Measurements from ENCODE around the gene ZCCHC4.
"Not testable (repeated sequence)": the region's sequence is repeated elsewhere in the genome, so short reads cannot be mapped to it uniquely, and the experiment has no call there.

The ZCCHC4 gene

DNA sequence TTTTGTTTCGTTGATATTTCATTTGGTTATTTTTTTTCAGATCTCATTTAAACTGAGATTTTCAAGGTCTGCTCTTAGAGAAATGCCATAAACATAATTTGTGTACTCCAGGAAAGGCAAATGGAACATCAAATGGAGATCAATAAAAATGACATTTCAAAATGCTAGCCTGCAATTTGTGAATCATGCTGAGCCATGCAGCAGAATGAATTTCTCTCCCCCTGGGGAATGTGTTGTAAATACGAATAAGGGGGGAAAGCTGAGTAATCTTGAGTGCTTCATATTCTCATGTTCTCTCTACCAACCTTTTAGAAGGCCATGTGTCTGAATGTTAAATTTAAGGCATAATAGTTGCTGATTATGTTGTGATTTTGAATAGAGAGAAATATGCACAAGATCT is 7.8 kb downstream of the ZCCHC4 start:
- no peak for DNase-seq (ENCODE audit: low read depth in 2 of 3, low spot score in 1 of 3)

DNA sequence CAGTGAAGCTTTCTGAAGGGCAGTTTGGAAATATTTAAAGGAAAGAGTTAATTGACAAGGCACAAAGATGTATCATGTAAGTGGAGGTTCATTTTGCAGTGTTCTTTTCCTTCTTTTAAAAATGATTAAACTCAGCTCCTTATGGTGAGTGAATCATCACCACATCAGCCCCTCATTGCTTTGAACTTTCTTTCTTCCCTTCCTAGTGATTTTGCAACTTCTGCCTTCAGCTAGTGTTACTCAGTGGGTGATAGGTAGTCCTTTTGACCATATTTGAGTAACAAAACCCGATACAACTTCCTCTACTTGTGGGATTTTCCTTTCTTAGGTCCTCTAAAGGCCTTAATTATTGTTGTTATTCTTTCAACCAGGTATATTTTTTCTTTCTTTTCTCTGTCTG is 8.2 kb downstream of the ZCCHC4 start:
- DNase-seq (ENCODE audit: low read depth in 2 of 3, low spot score in 1 of 3), result no peak

DNA sequence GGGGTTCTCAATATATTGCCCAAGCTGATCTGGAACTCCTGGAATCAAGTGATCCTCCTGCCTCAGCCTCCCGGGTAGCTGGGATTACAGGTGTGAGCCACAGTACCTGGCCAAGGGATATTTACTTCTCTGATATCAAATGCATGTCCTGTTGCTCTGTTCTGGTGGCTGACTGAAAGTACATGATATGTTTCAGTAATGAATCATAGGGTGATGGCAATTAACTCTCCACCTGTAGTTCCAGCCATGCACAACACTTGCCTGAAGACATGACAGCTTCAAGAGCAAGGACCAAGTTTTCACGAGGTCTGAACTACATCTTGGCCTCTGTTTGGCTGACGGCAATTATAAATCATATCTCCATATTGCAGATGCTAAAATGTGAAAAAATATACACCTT is 9.1 kb downstream of the ZCCHC4 start:
- no peak for DNase-seq (ENCODE audit: low read depth in 2 of 3, low spot score in 1 of 3)

DNA sequence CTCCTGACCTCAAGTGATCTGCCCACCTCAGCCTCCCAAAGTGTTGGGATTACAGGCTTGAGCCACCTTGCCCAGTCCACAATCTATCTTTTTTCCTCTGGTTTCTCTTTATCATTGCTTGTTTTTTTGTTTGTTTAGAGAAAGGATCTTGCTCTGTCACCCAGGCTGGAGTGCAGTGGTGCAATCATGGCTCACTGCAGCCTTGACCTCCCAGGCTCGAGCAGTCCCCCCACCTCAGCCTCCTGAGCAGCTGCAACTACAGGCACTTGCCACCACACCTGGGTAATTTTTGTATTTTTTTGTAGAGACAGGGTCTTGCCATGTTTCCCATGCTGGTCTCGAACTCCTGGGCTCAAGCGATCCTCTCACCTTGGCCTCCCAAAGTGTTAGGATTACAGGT is 15.9 kb downstream of the ZCCHC4 start:
- not testable (repeated sequence) for DNase-seq (ENCODE audit: low read depth in 2 of 3, low spot score in 1 of 3)

DNA sequence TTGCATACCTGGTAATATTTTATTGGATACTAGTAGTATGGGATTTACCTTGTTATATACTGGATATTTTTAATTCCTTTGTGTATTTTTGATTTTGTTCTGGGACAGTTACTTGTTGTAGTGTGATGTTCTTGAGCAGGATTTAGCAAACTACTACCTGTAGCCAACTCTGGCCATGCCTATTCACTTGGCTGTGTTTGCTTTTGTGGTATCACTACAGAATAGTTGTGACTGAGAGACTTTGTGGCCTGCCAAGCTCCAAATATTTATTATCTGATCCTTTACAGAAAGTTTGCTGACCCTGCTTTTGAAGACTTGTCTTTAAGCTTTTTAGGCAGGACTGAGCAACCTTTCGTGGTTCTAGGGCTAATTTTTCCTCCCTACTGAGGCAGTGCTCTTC is 17.8 kb downstream of the ZCCHC4 start:
- DNase-seq (ENCODE audit: low read depth in 2 of 3, low spot score in 1 of 3), result no peak

DNA sequence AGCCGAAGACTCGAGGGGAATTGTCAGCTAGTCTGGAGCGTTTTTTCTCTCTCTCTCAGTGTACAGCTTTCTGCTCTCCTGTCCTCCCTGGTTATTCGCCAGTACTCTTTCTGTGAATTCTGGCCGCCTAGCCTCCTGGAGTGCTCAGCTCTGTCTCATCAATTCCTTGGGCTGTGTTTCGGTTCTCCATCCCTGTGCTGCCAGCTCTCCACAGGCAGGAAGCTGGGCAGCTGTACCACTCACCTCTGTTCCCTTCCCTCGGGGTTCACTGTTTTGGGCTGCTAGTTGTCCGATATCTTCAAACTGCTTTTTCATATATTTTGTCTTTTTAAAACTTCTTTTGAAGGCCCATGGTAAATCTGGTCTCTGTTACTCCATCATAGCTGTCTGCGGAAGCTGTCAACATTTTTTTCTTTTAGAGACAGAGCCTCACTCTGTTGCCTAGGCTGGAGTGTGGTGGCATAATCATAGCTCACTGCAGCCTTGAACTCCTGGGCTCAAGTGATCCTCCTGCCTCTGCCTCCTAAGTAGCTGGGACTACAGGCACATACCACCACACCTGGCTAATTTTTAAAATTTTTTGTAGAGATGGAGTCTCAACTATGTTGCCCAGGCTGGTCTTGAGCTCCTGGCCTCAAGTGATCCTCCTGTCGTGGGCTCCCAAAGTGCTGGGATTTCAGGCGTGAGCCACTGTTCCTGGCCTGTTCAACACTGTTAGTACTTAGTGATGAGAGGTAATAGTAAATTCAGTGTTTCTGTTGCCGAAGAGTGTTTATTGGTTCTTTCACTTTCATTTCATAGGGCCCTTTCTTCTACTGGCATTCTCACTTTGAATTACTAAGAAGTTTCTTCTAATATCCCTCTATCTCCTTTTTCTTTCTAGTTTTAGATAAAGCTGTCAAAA is 18.6 kb downstream of the ZCCHC4 start:
- no peak for DNase-seq (ENCODE audit: low read depth in 2 of 3, low spot score in 1 of 3)

DNA sequence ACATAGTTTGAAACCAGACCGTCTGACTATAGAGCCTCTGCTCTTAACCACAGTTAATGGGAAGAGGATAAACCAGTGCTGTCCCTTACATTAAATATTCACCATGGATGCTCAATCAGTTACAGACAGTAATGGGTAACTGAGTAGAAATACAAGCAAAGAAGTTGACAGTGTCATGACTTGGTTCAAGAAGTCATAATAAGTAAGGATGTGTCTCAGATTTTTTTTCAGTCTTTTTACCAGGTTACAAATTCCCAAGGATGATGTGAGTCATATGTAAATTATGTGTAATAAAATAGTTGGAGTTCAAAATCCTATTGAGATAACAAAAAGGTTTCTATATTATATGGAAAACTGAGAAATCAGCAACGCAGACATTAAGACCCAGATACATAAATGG is 31.1 kb downstream of the ZCCHC4 start:
- no peak for DNase-seq (ENCODE audit: low read depth in 2 of 3, low spot score in 1 of 3)

DNA sequence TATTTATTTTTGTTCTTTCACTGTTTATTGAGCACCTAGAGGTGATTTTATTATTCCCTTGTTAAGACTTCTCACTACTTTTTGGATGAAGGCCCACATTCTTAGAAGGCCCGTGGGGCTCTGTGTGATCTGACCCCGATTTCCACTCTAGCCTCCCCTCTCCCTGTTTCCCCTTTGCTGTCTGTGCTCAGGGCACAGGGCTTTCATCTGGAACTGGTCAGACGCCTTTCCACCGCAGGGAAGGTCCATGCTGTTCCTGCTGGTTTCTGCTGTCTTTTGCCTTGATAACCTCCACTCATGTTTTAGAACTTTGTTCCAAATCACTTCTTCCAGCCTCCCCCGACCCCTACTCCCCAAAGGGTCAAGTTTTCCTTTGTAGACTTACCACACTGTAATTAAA is 33.2 kb downstream of the ZCCHC4 start:
- DNase-seq (ENCODE audit: low read depth in 2 of 3, low spot score in 1 of 3), result no peak

DNA sequence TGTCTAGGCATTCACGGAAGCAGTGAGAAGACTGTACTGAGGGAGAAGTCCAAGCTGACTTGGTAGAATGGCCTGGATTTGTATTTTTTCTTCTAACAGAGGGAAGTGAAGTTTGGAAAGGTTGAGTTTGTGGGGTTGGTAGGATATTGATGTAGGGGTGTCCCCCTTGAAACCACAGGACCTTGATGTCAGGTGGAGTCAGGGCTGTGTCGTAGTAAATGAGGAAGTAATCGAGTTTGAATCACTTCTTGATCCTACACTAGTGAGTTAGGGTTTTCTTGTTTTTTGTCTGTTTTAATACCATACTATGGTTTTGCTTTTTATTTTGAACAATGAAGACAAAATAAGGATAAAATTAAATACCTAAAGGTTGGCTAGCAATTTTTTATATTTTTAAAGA is 34.3 kb downstream of the ZCCHC4 start:
- DNase-seq (ENCODE audit: low read depth in 2 of 3, low spot score in 1 of 3), result no peak

DNA sequence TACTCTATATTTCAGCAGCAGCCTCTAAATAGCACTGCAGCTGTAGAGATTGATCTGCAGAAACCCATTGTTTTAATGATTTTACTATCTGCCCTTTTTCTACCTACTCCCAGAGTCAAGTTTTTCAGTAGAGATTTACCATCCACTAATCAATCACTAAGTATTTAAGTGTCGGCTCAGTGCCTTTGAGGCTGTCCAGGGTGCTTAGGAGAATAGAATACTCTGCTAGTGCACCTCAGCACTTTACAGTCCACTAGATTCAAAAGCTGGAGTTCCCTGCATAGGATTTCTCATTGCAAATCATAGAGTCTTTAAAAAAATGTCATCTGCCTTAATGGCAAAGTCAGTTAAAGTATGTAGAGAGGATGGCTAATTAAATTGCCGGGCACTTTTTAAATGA is 34.9 kb downstream of the ZCCHC4 start:
- no peak for DNase-seq (ENCODE audit: low read depth in 2 of 3, low spot score in 1 of 3)

DNA sequence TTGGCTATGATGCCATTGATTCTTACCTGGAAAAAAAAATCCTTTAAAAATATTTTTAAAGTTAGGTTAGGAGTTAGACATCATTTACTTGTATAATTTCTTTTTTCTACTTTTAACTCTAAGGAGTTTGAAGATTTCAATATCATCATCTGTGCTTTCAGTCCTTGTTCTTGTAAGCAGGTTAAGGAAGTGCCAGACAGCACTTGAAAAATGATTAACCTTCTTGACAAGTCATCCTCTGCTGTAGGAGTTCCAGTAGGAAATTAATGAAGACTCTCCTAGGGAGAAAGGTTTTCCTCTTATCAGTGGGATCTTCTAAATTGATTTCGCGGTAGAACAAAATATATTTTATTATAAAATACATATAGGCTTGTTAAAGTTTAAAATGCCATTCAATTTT is 35.4 kb downstream of the ZCCHC4 start:
- no peak for DNase-seq (ENCODE audit: low read depth in 2 of 3, low spot score in 1 of 3)

DNA sequence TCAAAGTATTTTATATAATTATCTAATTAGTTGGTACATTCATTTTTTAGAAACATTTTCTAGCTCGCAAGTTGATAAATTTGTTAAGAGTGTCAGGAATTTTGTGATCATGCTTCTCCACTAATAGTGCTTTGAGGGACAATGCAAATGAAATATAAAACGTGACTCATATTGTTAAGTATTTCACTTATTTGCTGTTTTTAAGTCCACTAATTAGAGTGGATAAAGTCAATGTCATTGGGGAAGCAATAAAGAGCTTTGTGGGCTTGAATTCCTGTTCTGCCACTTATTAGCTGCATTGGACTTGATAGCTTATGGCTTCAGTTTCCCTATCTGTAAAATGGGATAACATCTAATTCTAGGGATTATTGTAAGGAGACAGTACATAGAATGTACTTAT is 38.0 kb downstream of the ZCCHC4 start:
- no peak for DNase-seq (ENCODE audit: low read depth in 2 of 3, low spot score in 1 of 3)

DNA sequence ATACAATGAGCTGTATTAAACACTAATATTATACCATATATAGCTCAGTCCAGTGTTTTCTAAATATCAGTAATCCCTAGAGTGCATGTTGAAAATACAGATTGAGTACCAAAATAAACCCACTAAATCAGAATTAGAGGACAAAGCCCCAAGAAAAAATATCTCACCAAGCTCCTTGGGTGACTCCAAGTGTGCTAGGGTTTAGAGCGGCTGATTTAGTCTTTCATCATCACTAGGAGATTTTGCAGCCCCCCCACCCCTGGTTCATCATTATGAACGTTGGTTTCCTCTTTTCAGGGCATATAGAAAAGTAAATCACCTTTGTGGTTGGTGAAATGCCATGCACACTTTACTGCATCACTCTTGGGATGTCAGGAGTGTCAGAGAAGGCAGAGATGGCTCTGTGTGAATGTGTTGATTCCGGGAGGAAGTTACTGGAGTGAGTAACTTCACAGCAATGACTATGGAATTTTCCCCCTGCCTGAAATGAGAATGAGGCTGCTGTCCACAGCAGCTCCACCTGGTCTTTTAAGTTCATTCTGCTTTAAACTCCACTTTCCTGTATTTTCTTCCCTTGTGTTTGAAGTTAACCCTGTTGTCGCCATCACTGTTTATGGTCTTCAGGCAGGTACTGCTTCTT is 39.3 kb downstream of the ZCCHC4 start:
- DNase-seq (ENCODE audit: low read depth in 2 of 3, low spot score in 1 of 3), result no peak

DNA sequence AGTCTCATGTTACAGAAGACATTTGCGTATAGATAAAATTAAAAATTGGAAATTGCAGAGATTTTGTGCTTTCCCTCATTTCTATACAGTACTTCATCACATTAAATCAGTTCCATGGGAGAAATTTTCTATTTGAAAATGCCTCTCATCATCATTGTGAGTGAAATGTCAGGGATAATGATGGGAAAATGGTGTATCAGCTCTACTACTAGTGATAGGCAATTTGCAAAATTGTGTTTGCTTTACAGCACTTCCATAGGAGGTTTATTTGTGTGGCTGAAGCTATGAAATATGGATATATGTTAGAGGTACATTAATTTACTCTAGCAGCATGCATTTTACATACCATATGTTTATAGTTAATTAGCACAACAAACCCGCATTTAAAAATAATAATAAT is 43.5 kb downstream of the ZCCHC4 start:
- no peak for DNase-seq (ENCODE audit: low read depth in 2 of 3, low spot score in 1 of 3)

DNA sequence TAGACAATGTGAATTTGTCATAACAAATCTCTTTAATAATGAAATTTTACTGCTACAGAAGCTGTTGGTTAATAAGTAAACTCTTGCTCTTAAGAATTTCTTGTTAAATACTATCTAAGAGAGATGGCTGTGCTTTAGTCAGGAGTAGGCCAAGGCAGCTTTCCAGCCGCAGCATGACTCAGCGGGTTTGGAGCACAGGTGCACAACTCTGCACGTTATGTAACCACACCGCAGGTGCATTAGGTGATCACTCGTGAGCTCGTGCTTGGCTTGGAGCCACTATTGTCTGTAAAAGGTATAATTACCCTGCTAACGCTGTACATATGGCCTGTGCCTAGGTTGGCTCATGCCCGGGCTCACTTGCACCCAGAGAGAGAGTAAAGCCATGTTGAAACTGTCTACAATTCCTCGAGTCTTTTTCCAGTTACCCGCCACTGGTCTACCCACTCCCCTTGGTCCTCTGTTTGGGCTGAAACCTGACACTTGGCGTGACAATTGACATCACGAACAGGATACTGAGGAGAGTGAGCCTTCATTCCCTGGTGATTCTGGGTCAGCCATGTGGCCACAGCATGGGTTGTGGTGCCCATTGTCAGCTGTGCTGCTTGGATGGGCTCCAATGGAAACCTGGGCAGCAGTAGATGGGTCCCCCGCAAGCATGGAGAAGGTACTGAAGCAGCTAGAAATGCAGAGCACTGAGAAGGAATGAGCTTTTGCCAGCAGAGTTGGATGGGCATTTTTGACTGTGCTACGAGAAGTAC is 46.1 kb downstream of the ZCCHC4 start:
- DNase-seq (ENCODE audit: low read depth in 2 of 3, low spot score in 1 of 3), result no peak

DNA sequence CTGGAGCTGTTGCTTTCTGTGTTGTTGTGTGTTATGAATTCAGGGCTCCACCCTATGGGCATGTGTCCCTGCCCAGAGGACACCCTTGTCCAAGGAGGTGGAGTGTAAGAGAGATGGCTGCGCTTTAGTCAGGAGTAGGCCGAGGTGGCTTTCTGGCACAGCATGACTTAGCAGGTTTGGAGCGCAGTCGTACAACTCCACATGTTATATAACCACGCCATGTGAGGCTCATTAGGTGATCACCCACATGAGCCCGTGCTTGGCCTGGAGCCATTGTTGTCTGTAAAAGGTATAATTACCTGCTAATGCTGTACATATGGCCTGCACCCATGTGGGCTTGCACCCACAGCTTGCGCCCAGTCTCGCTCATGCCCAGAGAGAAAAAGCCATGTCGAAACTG is 48.7 kb downstream of the ZCCHC4 start:
- DNase-seq (ENCODE audit: low read depth in 2 of 3, low spot score in 1 of 3), result no peak

DNA sequence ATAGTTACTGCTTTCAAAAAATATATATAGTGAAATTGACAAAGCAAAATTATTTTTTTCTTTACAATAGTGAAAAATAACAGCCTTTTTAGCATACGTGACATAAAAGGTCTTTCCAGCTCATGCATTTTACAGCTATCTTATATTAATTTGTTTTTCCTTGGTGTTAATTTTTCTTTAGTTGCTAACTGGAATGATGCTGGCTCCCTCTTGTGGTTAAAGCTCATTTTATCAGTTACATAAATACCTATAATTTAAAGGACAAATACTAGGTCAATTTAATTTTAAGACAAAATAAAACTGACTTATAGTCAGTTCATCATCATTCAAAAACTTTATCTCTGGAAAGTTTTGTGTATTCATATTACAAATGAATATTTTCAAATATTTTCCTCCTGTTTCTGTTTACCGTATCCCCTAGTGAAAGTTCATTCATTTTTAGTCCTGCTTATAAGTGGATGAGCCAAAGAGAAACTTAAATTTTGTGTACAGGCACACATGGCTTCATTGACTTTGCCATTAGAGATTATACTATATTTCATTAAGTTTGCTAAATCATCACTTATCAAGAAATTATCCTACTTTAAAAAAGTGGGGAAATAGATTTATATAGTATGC is 54.5 kb downstream of the ZCCHC4 start:
- no peak for DNase-seq (ENCODE audit: low read depth in 2 of 3, low spot score in 1 of 3)

DNA sequence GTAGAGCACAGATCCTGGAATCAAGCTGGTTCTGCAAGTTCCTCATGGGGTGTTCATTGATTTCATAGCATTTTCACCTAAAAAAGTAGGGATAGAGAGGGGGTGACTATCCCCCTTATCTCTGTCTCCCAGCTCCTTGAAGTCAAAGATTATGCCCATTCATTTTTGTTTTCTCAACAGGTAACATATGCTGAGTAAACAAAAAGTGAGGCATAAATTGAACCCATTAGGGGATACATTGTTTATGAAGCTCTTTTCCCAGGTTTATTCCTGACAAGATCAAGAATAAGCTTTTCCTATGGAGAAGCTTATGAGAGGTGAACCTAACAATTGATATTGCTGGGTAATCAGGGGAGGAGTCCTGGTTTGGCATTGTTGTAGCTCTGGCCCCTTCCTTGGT is 55.3 kb downstream of the ZCCHC4 start:
- no peak for DNase-seq (ENCODE audit: low read depth in 2 of 3, low spot score in 1 of 3)

DNA sequence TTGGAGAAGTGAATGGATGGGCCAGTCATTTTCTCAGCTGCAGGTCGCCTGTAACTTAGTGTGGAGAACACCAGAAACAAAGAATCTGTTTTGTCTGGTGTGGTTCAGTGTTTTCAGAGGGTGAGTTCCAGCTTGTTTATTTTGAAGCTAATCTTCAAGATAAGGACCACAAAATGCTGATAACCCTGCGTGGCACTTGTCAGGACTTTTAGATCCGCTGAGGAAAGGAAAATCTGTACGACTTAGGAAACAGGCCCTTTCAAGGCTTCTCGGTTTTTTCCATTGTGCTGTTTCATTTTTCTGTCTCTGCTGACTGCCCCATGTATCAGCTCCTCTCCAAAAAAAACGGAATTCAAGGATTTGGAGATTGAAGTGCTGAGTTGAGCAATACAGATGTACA is 55.7 kb downstream of the ZCCHC4 start:
- DNase-seq (ENCODE audit: low read depth in 2 of 3, low spot score in 1 of 3), result no peak

DNA sequence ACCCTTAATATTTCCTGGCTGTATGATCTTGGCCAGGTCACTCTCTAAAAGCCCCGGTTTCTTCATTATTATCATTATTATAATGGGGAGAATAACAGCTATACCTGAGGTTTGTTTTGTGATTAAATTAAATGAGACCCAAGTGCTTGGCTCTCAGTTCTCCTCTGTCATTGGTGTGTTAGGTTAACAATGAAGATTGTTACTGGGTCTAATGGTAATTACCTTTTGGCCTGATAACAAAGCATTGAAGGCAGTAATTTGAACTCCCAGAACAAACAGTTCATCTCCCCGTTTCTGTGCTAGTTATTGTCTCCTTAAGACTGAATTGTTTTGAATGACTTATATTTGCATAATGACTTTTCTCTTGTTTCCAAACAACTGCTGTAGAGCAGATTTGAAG is 57.7 kb downstream of the ZCCHC4 start:
- DNase-seq (ENCODE audit: low read depth in 2 of 3, low spot score in 1 of 3), result no peak

DNA sequence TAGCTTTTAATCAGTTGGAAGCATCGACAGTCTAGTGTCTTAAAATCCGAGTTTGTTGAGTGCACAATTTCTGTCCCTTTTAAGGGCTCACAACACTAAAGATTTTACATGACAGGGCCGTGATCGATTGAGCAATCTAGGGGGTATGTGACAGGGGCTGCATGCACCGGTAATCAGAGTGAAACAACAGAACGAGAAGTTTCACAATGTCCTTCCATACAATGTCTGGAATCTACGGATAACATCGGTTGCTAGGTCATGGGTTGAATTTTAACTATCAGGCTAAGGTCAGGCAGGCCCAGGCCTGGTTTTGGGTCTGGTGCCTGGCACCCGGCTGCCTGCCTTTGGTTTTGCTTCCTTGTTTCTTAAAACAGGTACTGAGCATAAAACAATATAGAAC is 60.0 kb downstream of the ZCCHC4 start:
- DNase-seq (ENCODE audit: low read depth in 2 of 3, low spot score in 1 of 3), result not testable (repeated sequence)

Measured in stimulated activated CD4-positive, alpha-beta T cell treated with anti-CD3 and anti-CD28 coated beads, Interleukin-12 subunit alpha, Interleukin-12 subunit beta, amount 100 ng/mL, for 48 hours (primary cell).